ENCODE results near the gene TH. TPM values are rescaled to one million over a fixed set of nuclear protein-coding genes. Genes with fewer than 3 reads are reported as not detected.
A peak's percentile ranks its signal among the peaks of the same experiment; 100 is the strongest.

The TH gene
- total and polyA plus RNA-seq, 9 of the 15 experiments (the other 6 are each of a cell fraction or from before 2014, with no cell fraction given) = not detected

DNA sequence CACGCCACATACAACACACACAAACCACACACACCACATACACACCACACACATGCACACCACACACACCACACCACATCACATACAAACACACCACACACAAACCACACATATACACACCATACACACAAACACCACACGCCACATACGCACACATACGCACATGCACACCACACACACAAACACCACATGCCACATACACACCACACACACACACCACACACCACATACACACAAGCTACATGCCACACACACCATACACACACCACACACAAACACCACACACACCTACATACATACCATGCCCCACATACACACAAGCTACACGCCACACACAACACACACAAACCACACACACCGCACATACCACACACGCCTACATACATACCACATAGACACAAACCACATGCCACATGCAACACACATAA lies 15.7 kb upstream of the TH start:
- Histone ChIP-seq H3K4me2 (ENCODE audit: insufficient read depth, low read length) (no peak overlapping the region), H3K4me3 (no peak overlapping the region), H3K9me3 (replicated peaks; ENCODE audit: control insufficient read depth, insufficient read depth, low read depth, low read length) (no peaks in the 10 kb centered on the region), H3K9ac (ENCODE audit: insufficient read depth in 1 of 2, low read depth in 2 of 2, low read length in 2 of 2) (no peak overlapping the region), H3K27ac (ENCODE audit: extremely low read depth, low read depth, low read length) (no peak overlapping the region; the same call in 2 of the 3 replicates), H3K9me1 (ENCODE audit: control insufficient read depth, insufficient read depth, low read length) (peaks cover 5% of the 10 kb centered on the region), H2AFZ (ENCODE audit: low read depth, low read length) (no peak overlapping the region), H3K79me2 (ENCODE audit: control insufficient read depth, insufficient read depth, low read length) (no peaks in the 10 kb centered on the region), H3K36me3 (ENCODE audit: control insufficient read depth, insufficient read depth, low read length) (no peaks in the 10 kb centered on the region), H3K27me3 (ENCODE audit: control insufficient read depth in 2 of 2, insufficient read depth in 2 of 2, low read length in 2 of 2) (peaks cover 27 to 90% of the 10 kb centered on the region in 2 experiments), H4K20me1 (replicated peaks; ENCODE audit: control insufficient read depth, insufficient read depth, low read length) (peaks cover 10% of the 10 kb centered on the region), H3K4me1 (replicated peaks in 1 of 2; ENCODE audit: control insufficient read depth in 2 of 2, insufficient read depth in 2 of 2, low read length in 2 of 2) (peaks cover 0 to 24% of the 10 kb centered on the region in 2 experiments; a peak in 2 of 5 replicates)
- intact Hi-C loops (cut with micrococcal nuclease) = no loop called here
- DNase-seq (ENCODE audit: extremely low read depth in 1 of 4, low spot score in 3 of 4) = no peak
- peak; percentile 57 for FAIRE-seq
- ATAC-seq = no peak
- TF ChIP-seq PHF20 (IDR thresholded peaks at IDR 0.05; ENCODE audit: partially characterized antibody) (peak; percentile 65), ARID2 (IDR thresholded peaks at IDR 0.05) (peak; percentile 59; the same call in 1 of the 2 replicates), BCOR (IDR thresholded peaks at IDR 0.05) (peak; percentile 19; the same call in 1 of the 2 replicates)
- TF ChIP-seq, protein P1, sequence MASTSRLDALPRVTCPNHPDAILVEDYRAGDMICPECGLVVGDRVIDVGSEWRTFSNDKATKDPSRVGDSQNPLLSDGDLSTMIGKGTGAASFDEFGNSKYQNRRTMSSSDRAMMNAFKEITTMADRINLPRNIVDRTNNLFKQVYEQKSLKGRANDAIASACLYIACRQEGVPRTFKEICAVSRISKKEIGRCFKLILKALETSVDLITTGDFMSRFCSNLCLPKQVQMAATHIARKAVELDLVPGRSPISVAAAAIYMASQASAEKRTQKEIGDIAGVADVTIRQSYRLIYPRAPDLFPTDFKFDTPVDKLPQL (IDR thresholded peaks at IDR 0.05; ENCODE audit: extremely low read depth, insufficient read length) = no peak
- no TSS peak for BruUV-seq (replicated peaks)
- CTCF ChIA-PET (ENCODE audit: low intra/inter-chr PET ratio) = no interaction called here
- 35% methylated on average over 6 of the region's 7 CpGs for WGBS (ENCODE audit: insufficient coverage, low coverage, missing lambda C conversion rate)
- in situ Hi-C loops (cut with MboI) = no loop called here
- POLR2A ChIA-PET = no interaction called here

DNA sequence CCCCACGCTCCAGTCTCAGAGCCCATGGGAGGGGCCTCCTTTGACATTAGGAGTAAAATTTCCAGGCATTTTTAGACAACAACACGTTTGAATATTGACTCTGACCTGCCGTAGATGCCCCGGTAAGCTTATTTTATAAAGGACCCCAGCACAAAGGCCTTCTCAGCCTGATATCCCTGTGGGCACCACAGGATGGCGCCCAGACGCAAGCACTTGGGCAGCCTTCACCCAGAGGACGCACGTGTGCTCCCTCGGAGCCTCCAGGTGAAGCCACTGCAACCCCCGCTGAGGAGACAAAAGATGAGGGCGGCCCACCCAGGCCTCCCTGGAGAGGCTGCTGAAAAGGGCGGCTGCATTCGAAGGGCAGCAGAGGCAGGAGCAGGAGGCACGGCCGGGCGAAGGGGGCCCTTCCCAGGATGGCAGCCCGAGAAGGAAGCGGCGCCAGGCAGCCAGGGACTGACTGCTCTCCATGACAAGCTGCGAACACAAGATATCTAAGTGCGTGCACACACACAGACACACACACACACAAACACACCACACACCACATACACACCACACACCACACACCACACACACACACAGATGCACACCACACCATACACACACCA lies 15.2 kb upstream of the TH start:
- ATAC-seq (peak; percentile 59; the same call in 2 of the 3 replicates), DNase-seq (ENCODE audit: extremely low read depth in 1 of 4, low spot score in 3 of 4) (peak in 3 of 4 experiments; percentile 18 to 46 (median 44)), FAIRE-seq (no peak)
- WGBS (ENCODE audit: insufficient coverage, low coverage, missing lambda C conversion rate) = 25% methylated on average over 18 of the region's 21 CpGs
- Histone ChIP-seq H3K27me3 (ENCODE audit: control insufficient read depth in 2 of 2, insufficient read depth in 2 of 2, low read length in 2 of 2) (peaks cover 27 to 90% of the 10 kb centered on the region in 2 experiments), H3K9me1 (ENCODE audit: control insufficient read depth, insufficient read depth, low read length) (peaks cover 5% of the 10 kb centered on the region), H2AFZ (ENCODE audit: low read depth, low read length) (no peak overlapping the region), H3K9ac (ENCODE audit: insufficient read depth in 1 of 2, low read depth in 2 of 2, low read length in 2 of 2) (no peak overlapping the region), H3K4me1 (replicated peaks in 1 of 2; ENCODE audit: control insufficient read depth in 2 of 2, insufficient read depth in 2 of 2, low read length in 2 of 2) (peaks cover 0 to 26% of the 10 kb centered on the region in 2 experiments; a peak in 2 of 5 replicates), H3K9me3 (replicated peaks; ENCODE audit: control insufficient read depth, insufficient read depth, low read depth, low read length) (no peaks in the 10 kb centered on the region), H3K4me2 (ENCODE audit: insufficient read depth, low read length) (no peak overlapping the region), H3K36me3 (ENCODE audit: control insufficient read depth, insufficient read depth, low read length) (no peaks in the 10 kb centered on the region), H3K27ac (ENCODE audit: extremely low read depth, low read depth, low read length) (no peak overlapping the region; the same call in 2 of the 3 replicates), H4K20me1 (replicated peaks; ENCODE audit: control insufficient read depth, insufficient read depth, low read length) (peaks cover 10% of the 10 kb centered on the region), H3K4me3 (no peak overlapping the region), H3K79me2 (ENCODE audit: control insufficient read depth, insufficient read depth, low read length) (no peaks in the 10 kb centered on the region)
- POLR2A ChIA-PET = interaction anchor here (1.0 kb wide), 1 partner anchor 7 kb away, joined by 3 read pairs; no protein-coding TSS in a partner anchor
- CTCF ChIA-PET (ENCODE audit: low intra/inter-chr PET ratio) = no interaction called here
- intact Hi-C loops (cut with micrococcal nuclease) (no loop called here), in situ Hi-C loops (cut with MboI) (no loop called here)
- BruUV-seq (replicated peaks) = no TSS peak
- TF ChIP-seq SAP30 (IDR thresholded peaks at IDR 0.05; ENCODE audit: borderline replicate concordance, insufficient read depth, low read depth, low read length, poor library complexity, severe bottlenecking) = no peak
- no peak for TF ChIP-seq MTA3 (IDR thresholded peaks at IDR 0.05; ENCODE audit: borderline replicate concordance)
- TF ChIP-seq RBM15 (IDR thresholded peaks at IDR 0.05; ENCODE audit: insufficient read depth, low read length) = no peak
- peak in 1 of 2 experiments; percentile 21; a peak in 1 of 4 replicates for TF ChIP-seq RAD21 (CRISPR knock-in tag; conservative IDR thresholded peaks at IDR 0.05 in 1 of 2, IDR thresholded peaks at IDR 0.05 in 1 of 2)
- TF ChIP-seq, protein P2, sequence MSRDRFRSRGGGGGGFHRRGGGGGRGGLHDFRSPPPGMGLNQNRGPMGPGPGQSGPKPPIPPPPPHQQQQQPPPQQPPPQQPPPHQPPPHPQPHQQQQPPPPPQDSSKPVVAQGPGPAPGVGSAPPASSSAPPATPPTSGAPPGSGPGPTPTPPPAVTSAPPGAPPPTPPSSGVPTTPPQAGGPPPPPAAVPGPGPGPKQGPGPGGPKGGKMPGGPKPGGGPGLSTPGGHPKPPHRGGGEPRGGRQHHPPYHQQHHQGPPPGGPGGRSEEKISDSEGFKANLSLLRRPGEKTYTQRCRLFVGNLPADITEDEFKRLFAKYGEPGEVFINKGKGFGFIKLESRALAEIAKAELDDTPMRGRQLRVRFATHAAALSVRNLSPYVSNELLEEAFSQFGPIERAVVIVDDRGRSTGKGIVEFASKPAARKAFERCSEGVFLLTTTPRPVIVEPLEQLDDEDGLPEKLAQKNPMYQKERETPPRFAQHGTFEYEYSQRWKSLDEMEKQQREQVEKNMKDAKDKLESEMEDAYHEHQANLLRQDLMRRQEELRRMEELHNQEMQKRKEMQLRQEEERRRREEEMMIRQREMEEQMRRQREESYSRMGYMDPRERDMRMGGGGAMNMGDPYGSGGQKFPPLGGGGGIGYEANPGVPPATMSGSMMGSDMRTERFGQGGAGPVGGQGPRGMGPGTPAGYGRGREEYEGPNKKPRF (IDR thresholded peaks at IDR 0.05; ENCODE audit: low read depth, low read length) = no peak
- TF ChIP-seq BHLHE40 (IDR thresholded peaks at IDR 0.05; ENCODE audit: low read length) = peak; percentile 36; the same call in 1 of the 2 replicates
- no peak for TF ChIP-seq SIX5 (IDR thresholded peaks at IDR 0.05; ENCODE audit: borderline replicate concordance in 1 of 2, insufficient read depth in 1 of 2, low read depth in 1 of 2, low read length in 2 of 2)
- no peak for TF ChIP-seq BACH1 (tag; IDR thresholded peaks at IDR 0.05)

Measured in K562 (cell line).